IMR-90 (cell line): ENCODE data around the gene HMGCL. TPM values are rescaled to one million over a fixed set of nuclear protein-coding genes. Genes with fewer than 3 reads are reported as not detected.

Source experiments
- ATAC-seq: fragments of 200-7000 bp; cut with Tn5 transposase; 2 replicates; pipeline ENCODE4 v1.9.1; 2020; ENCODE audit warnings: low read depth, mild to moderate bottlenecking, moderate library complexity
- BruUV-seq: library from RNA; stranded (reverse); fragments of 400-500 nt; replicated peaks from 2 replicates; lab custom pipeline; 2021; lab: Mats Ljungman, UMichigan
- CTCF ChIA-PET: fragments of 300-600 bp; formaldehyde crosslinking; extraction: SDS; loops from one replicate; lab custom pipeline; 2021; ENCODE audit warnings: antibody characterized with exemption; lab: Yijun Ruan, JAX
- POLR2A ChIA-PET: fragments of 300-600 bp; sonication (Branson Sonifier 250); formaldehyde crosslinking; loops from one replicate; lab custom pipeline; 2022; ENCODE audit warnings: antibody characterized with exemption; ENCODE audit not compliant: unreplicated experiment; lab: Charles Lee
- DNase-seq: peaks from one replicate; pipeline ENCODE4 v3.0.0; 2013
- H2AFZ ChIP-seq: replicated peaks from 2 replicates; pipeline ENCODE3; 2013; ENCODE audit warnings: low read length, mild to moderate bottlenecking; ENCODE audit not compliant: poor library complexity
- H2AK5ac ChIP-seq: 2 replicates; pipeline ENCODE4 v1.6.1; 2013; ENCODE audit warnings: low read depth, low read length, inconsistent platforms
- H2AK9ac ChIP-seq: replicated peaks from 2 replicates; pipeline ENCODE3; 2013; ENCODE audit warnings: mild to moderate bottlenecking, low read depth, low read length, moderate library complexity; ENCODE audit not compliant: poor library complexity
- H2BK120ac ChIP-seq: 2 replicates; pipeline ENCODE4 v1.6.1; 2013; ENCODE audit warnings: low read depth, low read length, inconsistent platforms
- H2BK15ac ChIP-seq: 3 replicates; pipeline ENCODE4 v1.6.1; 2013; ENCODE audit warnings: low read depth, low read length, inconsistent platforms
- H2BK20ac ChIP-seq: 2 replicates; pipeline ENCODE4 v1.6.1; 2013; ENCODE audit warnings: low read depth, mild to moderate bottlenecking, inconsistent platforms, low read length, moderate library complexity
- H2BK5ac ChIP-seq: 2 replicates; pipeline ENCODE4 v1.6.1; 2013; ENCODE audit warnings: mild to moderate bottlenecking, low read depth, low read length, inconsistent platforms; ENCODE audit not compliant: poor library complexity, severe bottlenecking
- H3K14ac ChIP-seq: replicated peaks from 2 replicates; pipeline ENCODE4 v1.6.1; 2013; ENCODE audit warnings: low read depth, low read length, inconsistent platforms
- H3K18ac ChIP-seq: 2 replicates; pipeline ENCODE4 v1.6.1; 2013; ENCODE audit warnings: low read depth, low read length, control low read depth
- H3K23ac ChIP-seq: 2 replicates; pipeline ENCODE4 v1.6.1; 2013; ENCODE audit warnings: low read depth, low read length, inconsistent platforms
- H3K27ac ChIP-seq: 2 replicates; pipeline ENCODE4 v1.5.1; 2013; ENCODE audit warnings: mild to moderate bottlenecking, control low read depth, low read length; ENCODE audit not compliant: insufficient read depth
- H3K27me3 ChIP-seq: 2 replicates; pipeline ENCODE4 v1.6.1; 2013; ENCODE audit warnings: low read length; ENCODE audit not compliant: control insufficient read depth, insufficient read depth
- H3K36me3 ChIP-seq: 2 replicates; pipeline ENCODE4 v1.6.1; 2013; ENCODE audit warnings: low read length, mixed read lengths; ENCODE audit not compliant: control insufficient read depth, insufficient read depth
- H3K4ac ChIP-seq: 2 replicates; pipeline ENCODE4 v1.6.1; 2013; ENCODE audit warnings: low read depth, low read length, inconsistent platforms
- H3K4me1 ChIP-seq: 2 replicates; pipeline ENCODE4 v1.6.1; 2013; ENCODE audit warnings: low read length, mixed read lengths; ENCODE audit not compliant: control insufficient read depth, insufficient read depth
- H3K4me2 ChIP-seq: 2 replicates; pipeline ENCODE4 v1.6.1; 2013; ENCODE audit warnings: low read depth, mild to moderate bottlenecking, control low read depth, low read length, moderate library complexity
- H3K4me3 ChIP-seq: 2 replicates; pipeline ENCODE4 v1.5.1; 2013; ENCODE audit warnings: low read depth, mild to moderate bottlenecking, control low read depth, low read length, moderate library complexity; ENCODE audit not compliant: insufficient read depth
- H3K56ac ChIP-seq: 2 replicates; pipeline ENCODE4 v1.6.1; 2013; ENCODE audit warnings: low read length, inconsistent platforms; ENCODE audit not compliant: insufficient read depth; ENCODE audit errors: extremely low read depth
- H3K79me1 ChIP-seq, 2 experiments: 2 replicates each; pipeline ENCODE4 v1.6.1; 2013; ENCODE audit warnings: low read length in 2 of 2, inconsistent platforms in 1 of 2, low read depth in 1 of 2
- H3K9ac ChIP-seq: 2 replicates; pipeline ENCODE4 v1.6.1; 2013; ENCODE audit warnings: low read depth, low read length, control low read depth
- H3K9me1 ChIP-seq: 2 replicates; pipeline ENCODE4 v1.6.1; 2013; ENCODE audit warnings: low read length, inconsistent platforms; ENCODE audit not compliant: insufficient read depth
- H3K9me3 ChIP-seq: 2 replicates; pipeline ENCODE4 v1.6.1; 2013; ENCODE audit warnings: low read length; ENCODE audit not compliant: control insufficient read depth, insufficient read depth
- H4K20me1 ChIP-seq: 2 replicates; pipeline ENCODE4 v1.6.1; 2013; ENCODE audit warnings: low read length, inconsistent platforms; ENCODE audit not compliant: insufficient read depth
- H4K5ac ChIP-seq: 2 replicates; pipeline ENCODE4 v1.6.1; 2013; ENCODE audit warnings: mild to moderate bottlenecking, low read depth, low read length, control low read depth
- H4K8ac ChIP-seq, 2 experiments: 2 replicates each; pipeline ENCODE4 v1.6.1; 2013; ENCODE audit warnings: low read depth in 2 of 2, low read length in 2 of 2, control low read depth in 1 of 2, inconsistent platforms in 1 of 2
- H4K91ac ChIP-seq: 2 replicates; pipeline ENCODE4 v1.6.1; 2013; ENCODE audit warnings: low read depth, low read length, inconsistent platforms; ENCODE audit not compliant: insufficient read depth
- BHLHE40 ChIP-seq: fragments of 150-350 bp; IDR thresholded peaks from 2 replicates; pipeline ENCODE4 v1.6.1; 2016; ENCODE audit warnings: mild to moderate bottlenecking, low read depth, low read length
- FOS ChIP-seq: fragments of 150-350 bp; IDR thresholded peaks from 2 replicates; pipeline ENCODE4 v1.6.1; 2016; ENCODE audit warnings: low read depth, low read length
- MAFK ChIP-seq: IDR thresholded peaks from 2 replicates; pipeline ENCODE4 v1.6.1; 2012; ENCODE audit warnings: low read depth, low read length, improper control_type of control experiment
- MAZ ChIP-seq: IDR thresholded peaks from 2 replicates; pipeline ENCODE4 v1.6.1; 2012; ENCODE audit warnings: low read depth, mild to moderate bottlenecking, low read length, improper control_type of control experiment, moderate library complexity, borderline replicate concordance
- NFE2L2 ChIP-seq: fragments of 150-350 bp; IDR thresholded peaks from 2 replicates; pipeline ENCODE4 v1.6.1; 2016; ENCODE audit warnings: low read depth, mild to moderate bottlenecking, low read length
- POLR2A ChIP-seq: IDR thresholded peaks from 2 replicates; pipeline ENCODE4 v1.6.1; 2012; ENCODE audit warnings: mild to moderate bottlenecking, low read depth, low read length
- RAD21 ChIP-seq: IDR thresholded peaks from 2 replicates; pipeline ENCODE4 v1.6.1; 2012; ENCODE audit warnings: low read length, improper control_type of control experiment
- RFX5 ChIP-seq: IDR thresholded peaks from 2 replicates; pipeline ENCODE4 v1.8.0; 2012; ENCODE audit warnings: low read depth, mild to moderate bottlenecking, low read length, moderate library complexity
- USF2 ChIP-seq: fragments of 150-350 bp; IDR thresholded peaks from 2 replicates; pipeline ENCODE4 v1.6.1; 2017; ENCODE audit warnings: mild to moderate bottlenecking, antibody characterized with exemption, low read length, low read depth
- whole genome bisulfite sequencing, 2 experiments: methylation state at CpG; one replicate each; pipeline versions ENCODE4 v1.1.5 to v1.1.7; 2013; ENCODE audit warnings: missing lambda C conversion rate in 2 of 2; ENCODE audit not compliant: insufficient read length in 1 of 2; ENCODE audit errors: extremely low coverage in 2 of 2; 5-methylcytosine and 5-hydroxymethylcytosine counted together
- dilution Hi-C: fragments of 300-500 bp; cut with HindIII; formaldehyde crosslinking; loops from one replicate; pipeline ENCODE4 v1.14.3; 2018; ENCODE audit warnings: low sequenced_read_pairs; ENCODE audit not compliant: unreplicated experiment
- in situ Hi-C: fragments of 300-500 bp; cut with MboI; formaldehyde crosslinking; loops from 3 replicates; pipeline ENCODE4 v1.14.3; 2019; ENCODE audit warnings: low sequenced_read_pairs, inconsistent platforms, mixed read lengths
- intact Hi-C: fragments of 100-400 bp; cut with micrococcal nuclease; formaldehyde crosslinking; loops from 2 replicates; pipeline ENCODE4 v1.10.0; 2022
- polyA plus RNA-seq, 3 experiments: library from polyadenylated mRNA; depleted of rRNA; stranded (reverse); fragments of >200 nt; gene quantifications; 2 replicates each; pipeline ENCODE4 v1.2.3, GENCODE V29; 2012; ENCODE audit warnings: low replicate concordance in 1 of 3
- total RNA-seq: library from RNA; depleted of rRNA; stranded (reverse); fragments of >200 nt; gene quantifications from 2 replicates; pipeline ENCODE4 v1.2.3, GENCODE V29; 2012
- TF ChIP-seq, protein P1 (sequence below): fragments of 150-350 bp; IDR thresholded peaks from 2 replicates; pipeline ENCODE4 v1.6.1; 2016; ENCODE audit warnings: low read depth, mild to moderate bottlenecking, low read length, moderate library complexity, borderline replicate concordance
- TF ChIP-seq, protein P2 (sequence below): conservative IDR thresholded peaks from 2 replicates; pipeline ENCODE4 v1.5.1; 2012; ENCODE audit warnings: mild to moderate bottlenecking, low read depth, low read length, improper control_type of control experiment

Gene HMGCL
- total and polyA plus RNA-seq, 2 of the 4 experiments (the other 2 are of a cell fraction), result 30.6 to 33.5 TPM

DNA sequence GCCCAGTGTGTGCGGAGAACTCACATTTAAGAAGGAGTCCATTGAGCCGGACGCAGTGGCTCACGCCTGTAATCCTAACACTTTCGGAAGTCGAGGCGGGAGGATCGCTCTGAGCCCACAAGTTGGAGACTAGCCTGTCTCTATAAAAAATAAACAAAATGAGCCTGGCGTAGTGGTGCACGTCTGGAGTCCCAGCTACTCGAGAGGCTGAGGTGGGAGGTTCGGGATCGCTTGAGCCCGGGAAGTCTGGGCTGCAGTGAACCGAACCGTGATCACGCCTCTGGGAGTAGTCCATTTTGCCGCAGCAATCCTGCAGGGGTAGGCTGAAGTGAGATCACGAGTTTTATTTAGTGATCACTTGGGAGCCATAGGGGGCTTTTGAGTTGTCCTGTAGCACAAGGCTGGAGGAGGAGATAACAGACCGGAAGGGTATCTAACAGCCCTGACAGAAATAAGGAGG is 43.4 kb upstream of the HMGCL start:
- Histone ChIP-seq H3K4me2 (peak overlapping the region; percentile 82), H4K20me1 (no peaks in the 10 kb centered on the region), H3K56ac (no peak overlapping the region), H2AK5ac (no peak overlapping the region), H3K18ac (no peak overlapping the region), H4K91ac (no peak overlapping the region), H3K36me3 (no peaks in the 10 kb centered on the region), H3K9ac (no peak overlapping the region), H2BK120ac (no peak overlapping the region), H3K23ac (no peak overlapping the region), H2BK20ac (no peak overlapping the region), H2AFZ (peak overlapping the region; percentile 96), H3K4me3 (peak overlapping the region; percentile 61), H2BK15ac (no peak overlapping the region), H3K27me3 (peaks cover 27% of the 10 kb centered on the region), H3K14ac (no peak overlapping the region), H2BK5ac (no peak overlapping the region), H3K4me1 (no peaks in the 10 kb centered on the region), H3K4ac (no peak overlapping the region), H3K9me1 (no peaks in the 10 kb centered on the region), H4K5ac (no peak overlapping the region), H3K79me1 (no peaks in the 10 kb centered on the region), H3K27ac (no peak overlapping the region), H2AK9ac (peak overlapping the region; percentile 33), H3K9me3 (no peaks in the 10 kb centered on the region; the same call in 1 of the 2 replicates), H4K8ac (peak overlapping the region in 1 of 2 experiments; percentile 4; a peak in 1 of 4 replicates)
- 23% methylated on average over 12 of the region's 20 CpGs; no CpG with 5 or more reads in 1 of the 2 experiments for WGBS, 2 experiments
- no peak for DNase-seq
- intact Hi-C loops, result loop anchor here (1.0 kb wide), 2 partner anchors 59 to 96 kb away; no protein-coding TSS in a partner anchor
- ChIA-PET POLR2A (no interaction called here), CTCF (interaction anchor here (1.1 kb wide), 1 partner anchor 13 kb away, joined by 4 read pairs; no protein-coding TSS in a partner anchor)
- in situ Hi-C loops, result no loop called here
- peak; percentile 27 for ATAC-seq
- no TSS peak for BruUV-seq
- TF ChIP-seq, protein P1, sequence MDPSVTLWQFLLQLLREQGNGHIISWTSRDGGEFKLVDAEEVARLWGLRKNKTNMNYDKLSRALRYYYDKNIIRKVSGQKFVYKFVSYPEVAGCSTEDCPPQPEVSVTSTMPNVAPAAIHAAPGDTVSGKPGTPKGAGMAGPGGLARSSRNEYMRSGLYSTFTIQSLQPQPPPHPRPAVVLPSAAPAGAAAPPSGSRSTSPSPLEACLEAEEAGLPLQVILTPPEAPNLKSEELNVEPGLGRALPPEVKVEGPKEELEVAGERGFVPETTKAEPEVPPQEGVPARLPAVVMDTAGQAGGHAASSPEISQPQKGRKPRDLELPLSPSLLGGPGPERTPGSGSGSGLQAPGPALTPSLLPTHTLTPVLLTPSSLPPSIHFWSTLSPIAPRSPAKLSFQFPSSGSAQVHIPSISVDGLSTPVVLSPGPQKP, result no peak
- TF ChIP-seq, protein P2, sequence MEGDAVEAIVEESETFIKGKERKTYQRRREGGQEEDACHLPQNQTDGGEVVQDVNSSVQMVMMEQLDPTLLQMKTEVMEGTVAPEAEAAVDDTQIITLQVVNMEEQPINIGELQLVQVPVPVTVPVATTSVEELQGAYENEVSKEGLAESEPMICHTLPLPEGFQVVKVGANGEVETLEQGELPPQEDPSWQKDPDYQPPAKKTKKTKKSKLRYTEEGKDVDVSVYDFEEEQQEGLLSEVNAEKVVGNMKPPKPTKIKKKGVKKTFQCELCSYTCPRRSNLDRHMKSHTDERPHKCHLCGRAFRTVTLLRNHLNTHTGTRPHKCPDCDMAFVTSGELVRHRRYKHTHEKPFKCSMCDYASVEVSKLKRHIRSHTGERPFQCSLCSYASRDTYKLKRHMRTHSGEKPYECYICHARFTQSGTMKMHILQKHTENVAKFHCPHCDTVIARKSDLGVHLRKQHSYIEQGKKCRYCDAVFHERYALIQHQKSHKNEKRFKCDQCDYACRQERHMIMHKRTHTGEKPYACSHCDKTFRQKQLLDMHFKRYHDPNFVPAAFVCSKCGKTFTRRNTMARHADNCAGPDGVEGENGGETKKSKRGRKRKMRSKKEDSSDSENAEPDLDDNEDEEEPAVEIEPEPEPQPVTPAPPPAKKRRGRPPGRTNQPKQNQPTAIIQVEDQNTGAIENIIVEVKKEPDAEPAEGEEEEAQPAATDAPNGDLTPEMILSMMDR, result no peak
- no peak for TF ChIP-seq RAD21
- no peak for TF ChIP-seq FOS
- no peak for TF ChIP-seq USF2
- TF ChIP-seq RFX5, result no peak
- TF ChIP-seq MAFK, result no peak
- no peak for TF ChIP-seq BHLHE40
- no peak for TF ChIP-seq MAZ
- no peak for TF ChIP-seq NFE2L2
- no peak for TF ChIP-seq POLR2A
- dilution Hi-C loops, result no loop called here
